Ishikawa (cell line): Measurements from ENCODE around the gene DEAF1.

ENCODE experiments used
- CEBPB ChIP-seq: IDR thresholded peaks from 2 replicates; pipeline ENCODE4 v1.6.1; 2012
- EGR1 ChIP-seq: IDR thresholded peaks from 2 replicates; pipeline ENCODE4 v1.6.1; 2012
- EP300 ChIP-seq: IDR thresholded peaks from 2 replicates; pipeline ENCODE4 v1.6.1; 2012; ENCODE audit warnings: borderline replicate concordance
- FOXM1 ChIP-seq: IDR thresholded peaks from 2 replicates; pipeline ENCODE4 v1.6.1; 2012; ENCODE audit warnings: low read depth, borderline replicate concordance
- NFIC ChIP-seq: IDR thresholded peaks from 2 replicates; pipeline ENCODE4 v1.6.1; 2012
- RAD21 ChIP-seq: IDR thresholded peaks from 2 replicates; pipeline ENCODE4 v1.6.1; 2012; ENCODE audit warnings: low read depth
- TAF1 ChIP-seq: IDR thresholded peaks from 2 replicates; pipeline ENCODE4 v1.6.1; 2012; ENCODE audit warnings: low read depth, mild to moderate bottlenecking
- TCF12 ChIP-seq: IDR thresholded peaks from 2 replicates; pipeline ENCODE4 v1.6.1; 2012; ENCODE audit warnings: low read depth
- TEAD4 ChIP-seq: IDR thresholded peaks from 2 replicates; pipeline ENCODE4 v1.6.1; 2012
- YY1 ChIP-seq: IDR thresholded peaks from 2 replicates; pipeline ENCODE4 v1.6.1; 2012; ENCODE audit warnings: low read depth
- ZBTB7A ChIP-seq: IDR thresholded peaks from 2 replicates; pipeline ENCODE4 v1.6.1; 2012; ENCODE audit warnings: low read depth
- TF ChIP-seq, protein P1 (sequence below): IDR thresholded peaks from 2 replicates; pipeline ENCODE4 v1.6.1; 2012; ENCODE audit warnings: low read depth, mild to moderate bottlenecking
- TF ChIP-seq, protein P2 (sequence below): IDR thresholded peaks from 2 replicates; pipeline ENCODE4 v1.6.1; 2012

The DEAF1 gene

DNA sequence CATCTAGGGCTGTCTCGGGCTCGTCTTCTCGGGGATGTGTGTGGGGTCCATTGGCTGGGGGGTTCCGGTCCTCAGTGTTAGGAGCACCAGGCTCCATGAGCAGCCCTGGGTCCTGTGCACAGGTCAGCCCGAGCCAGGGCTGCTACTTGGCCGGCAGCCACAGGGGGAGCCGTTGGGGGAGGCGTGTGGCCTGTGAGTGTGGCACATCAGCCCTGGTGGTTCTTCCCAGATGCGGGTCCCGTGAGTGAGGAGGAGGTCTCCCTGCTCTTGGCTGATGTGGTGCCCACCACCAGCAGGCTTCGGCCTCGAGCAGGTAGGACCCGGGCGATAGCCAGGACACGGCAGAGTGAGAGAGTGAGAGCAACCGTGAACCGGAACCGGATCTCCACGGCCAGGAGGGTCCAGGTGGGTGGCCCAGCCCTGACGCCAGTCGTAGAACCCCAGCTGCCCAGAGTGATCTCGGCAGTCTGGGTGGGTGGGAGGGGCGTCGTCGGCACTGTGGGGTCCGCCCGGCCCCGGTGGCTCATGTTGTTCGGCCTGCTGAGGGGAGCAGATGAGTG lies 97.8 kb downstream of the DEAF1 start:
- no peak for TF ChIP-seq TEAD4

DNA sequence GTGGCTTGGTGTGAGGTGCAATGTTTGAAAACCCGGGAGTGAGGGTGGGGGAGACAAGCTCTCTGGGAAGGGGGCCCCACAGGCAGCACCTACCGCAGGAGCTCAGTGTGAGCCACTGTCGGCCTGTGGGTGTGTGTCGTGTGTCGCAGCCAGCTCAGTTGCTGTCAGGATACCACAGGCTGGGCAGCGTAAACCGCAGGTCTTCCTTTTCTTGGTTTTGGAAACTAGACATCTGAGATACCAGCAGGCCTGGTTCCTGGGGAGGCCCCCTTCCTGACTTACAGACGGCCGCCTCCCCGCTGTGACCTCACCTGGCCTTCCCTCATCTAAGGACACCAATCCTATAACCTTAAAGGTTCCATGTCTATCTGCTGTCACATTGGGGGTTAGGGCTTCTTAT lies 98.6 kb downstream of the DEAF1 start:
- no peak for TF ChIP-seq CEBPB

DNA sequence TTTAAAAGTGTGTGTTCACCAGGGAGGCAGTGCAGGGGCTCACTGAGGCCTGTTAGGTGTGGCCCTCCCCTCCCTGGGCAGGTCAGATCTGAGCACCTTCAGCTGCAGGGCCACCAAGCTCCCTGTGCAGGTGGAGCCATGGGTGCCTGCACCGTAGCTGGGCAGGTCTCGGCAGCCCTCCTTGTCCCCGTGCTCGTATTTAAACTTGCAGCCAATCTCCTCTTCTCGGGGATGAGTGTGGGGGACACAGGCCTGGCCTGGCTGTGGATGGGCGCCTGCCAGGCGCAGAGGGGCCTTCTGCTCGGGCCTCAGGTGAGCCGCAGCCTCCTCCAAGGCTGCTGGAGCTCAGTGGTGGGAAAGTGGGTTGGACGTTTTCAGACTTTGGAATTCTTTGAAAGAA lies 99.6 kb downstream of the DEAF1 start:
- TF ChIP-seq TAF1 = no peak
- TF ChIP-seq, protein P1, sequence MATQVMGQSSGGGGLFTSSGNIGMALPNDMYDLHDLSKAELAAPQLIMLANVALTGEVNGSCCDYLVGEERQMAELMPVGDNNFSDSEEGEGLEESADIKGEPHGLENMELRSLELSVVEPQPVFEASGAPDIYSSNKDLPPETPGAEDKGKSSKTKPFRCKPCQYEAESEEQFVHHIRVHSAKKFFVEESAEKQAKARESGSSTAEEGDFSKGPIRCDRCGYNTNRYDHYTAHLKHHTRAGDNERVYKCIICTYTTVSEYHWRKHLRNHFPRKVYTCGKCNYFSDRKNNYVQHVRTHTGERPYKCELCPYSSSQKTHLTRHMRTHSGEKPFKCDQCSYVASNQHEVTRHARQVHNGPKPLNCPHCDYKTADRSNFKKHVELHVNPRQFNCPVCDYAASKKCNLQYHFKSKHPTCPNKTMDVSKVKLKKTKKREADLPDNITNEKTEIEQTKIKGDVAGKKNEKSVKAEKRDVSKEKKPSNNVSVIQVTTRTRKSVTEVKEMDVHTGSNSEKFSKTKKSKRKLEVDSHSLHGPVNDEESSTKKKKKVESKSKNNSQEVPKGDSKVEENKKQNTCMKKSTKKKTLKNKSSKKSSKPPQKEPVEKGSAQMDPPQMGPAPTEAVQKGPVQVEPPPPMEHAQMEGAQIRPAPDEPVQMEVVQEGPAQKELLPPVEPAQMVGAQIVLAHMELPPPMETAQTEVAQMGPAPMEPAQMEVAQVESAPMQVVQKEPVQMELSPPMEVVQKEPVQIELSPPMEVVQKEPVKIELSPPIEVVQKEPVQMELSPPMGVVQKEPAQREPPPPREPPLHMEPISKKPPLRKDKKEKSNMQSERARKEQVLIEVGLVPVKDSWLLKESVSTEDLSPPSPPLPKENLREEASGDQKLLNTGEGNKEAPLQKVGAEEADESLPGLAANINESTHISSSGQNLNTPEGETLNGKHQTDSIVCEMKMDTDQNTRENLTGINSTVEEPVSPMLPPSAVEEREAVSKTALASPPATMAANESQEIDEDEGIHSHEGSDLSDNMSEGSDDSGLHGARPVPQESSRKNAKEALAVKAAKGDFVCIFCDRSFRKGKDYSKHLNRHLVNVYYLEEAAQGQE = no peak
- TF ChIP-seq, protein P2, sequence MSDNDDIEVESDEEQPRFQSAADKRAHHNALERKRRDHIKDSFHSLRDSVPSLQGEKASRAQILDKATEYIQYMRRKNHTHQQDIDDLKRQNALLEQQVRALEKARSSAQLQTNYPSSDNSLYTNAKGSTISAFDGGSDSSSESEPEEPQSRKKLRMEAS = no peak
- TF ChIP-seq ZBTB7A = no peak
- TF ChIP-seq FOXM1 = no peak
- TF ChIP-seq YY1 = no peak
- TF ChIP-seq EGR1 = no peak
- no peak for TF ChIP-seq NFIC
- TF ChIP-seq TEAD4 = no peak
- no peak for TF ChIP-seq EP300
- no peak for TF ChIP-seq RAD21
- TF ChIP-seq TCF12 = no peak
